Hepatocyte (in vitro differentiated cells): ENCODE data around the gene ESX1. TPM values are rescaled to one million over a fixed set of nuclear protein-coding genes. Genes with fewer than 3 reads are reported as not detected.

Experiments
- DNase-seq: peaks from one replicate; pipeline ENCODE4 v3.0.0-alpha.2; 2016; ENCODE audit warnings: low spot score
- H2AFZ ChIP-seq: fragments of 200-600 bp; sonication (generic); 2 replicates; pipeline ENCODE4 v1.6.0; 2016; ENCODE audit warnings: antibody characterized with exemption, mild to moderate bottlenecking
- H3K27ac ChIP-seq: fragments of 200-600 bp; sonication (generic); 2 replicates; pipeline ENCODE4 v1.5.1; 2016; ENCODE audit warnings: mild to moderate bottlenecking
- H3K27me3 ChIP-seq: fragments of 200-600 bp; sonication (generic); 2 replicates; pipeline ENCODE4 v1.6.1; 2016
- H3K36me3 ChIP-seq: fragments of 200-600 bp; sonication (generic); replicated peaks from 2 replicates; pipeline ENCODE4 v1.5.1; 2016; ENCODE audit warnings: low read depth; ENCODE audit not compliant: insufficient read depth
- H3K4me1 ChIP-seq: fragments of 200-600 bp; sonication (generic); 2 replicates; pipeline ENCODE4 v1.5.1; 2016; ENCODE audit warnings: mild to moderate bottlenecking, moderate library complexity; ENCODE audit not compliant: insufficient read depth
- H3K4me2 ChIP-seq: fragments of 200-600 bp; sonication (generic); 2 replicates; pipeline ENCODE4 v1.6.0; 2016
- H3K4me3 ChIP-seq: fragments of 200-600 bp; sonication (generic); 2 replicates; pipeline ENCODE4 v1.5.1; 2016; ENCODE audit warnings: mild to moderate bottlenecking
- H3K79me2 ChIP-seq: fragments of 200-600 bp; sonication (generic); 2 replicates; pipeline ENCODE4 v1.6.0; 2017; ENCODE audit warnings: mild to moderate bottlenecking
- H3K9me2 ChIP-seq: fragments of 200-600 bp; sonication (generic); replicated peaks from 2 replicates; pipeline ENCODE4 v1.6.0; 2017; ENCODE audit warnings: mild to moderate bottlenecking; ENCODE audit not compliant: insufficient read depth
- H3K9me3 ChIP-seq: fragments of 200-600 bp; sonication (generic); 2 replicates; pipeline ENCODE4 v1.5.1; 2016; ENCODE audit warnings: low read depth, mild to moderate bottlenecking
- H4K20me1 ChIP-seq: fragments of 200-600 bp; sonication (generic); 2 replicates; pipeline ENCODE4 v1.6.0; 2016; ENCODE audit warnings: mild to moderate bottlenecking; ENCODE audit not compliant: insufficient read depth, poor library complexity, severe bottlenecking
- EZH2 ChIP-seq: fragments of 200-600 bp; sonication (generic); IDR thresholded peaks from 2 replicates; pipeline ENCODE4 v1.6.1; 2016; ENCODE audit warnings: antibody characterized with exemption, mild to moderate bottlenecking, borderline replicate concordance
- EZH2phosphoT487 ChIP-seq: fragments of 200-600 bp; sonication (generic); IDR thresholded peaks from one replicate; pipeline ENCODE4 v1.6.1; 2018; ENCODE audit warnings: antibody characterized with exemption, mild to moderate bottlenecking, low read depth, moderate library complexity; ENCODE audit not compliant: unreplicated experiment, severe bottlenecking
- WGBS: methylation state at CpG from one replicate; pipeline ENCODE4 v1.1.6; 2016; ENCODE audit warnings: low lambda C conversion rate; ENCODE audit errors: missing lambda C conversion rate; 5-methylcytosine and 5-hydroxymethylcytosine counted together
- polyA plus RNA-seq: library from polyadenylated mRNA; unstranded; fragments of >200 nt; fragmentation: Nextera tagmentation; extraction: Ambion mirVana; gene quantifications from 2 replicates; pipeline ENCODE4 v1.2.1, GENCODE V29; 2016
- total RNA-seq: library from RNA; depleted of rRNA; stranded (reverse); fragments of >200 nt; gene quantifications from 2 replicates; pipeline ENCODE4 v1.2.3, GENCODE V29; 2014
- TF ChIP-seq, protein P1 (sequence below): fragments of 200-600 bp; sonication (generic); IDR thresholded peaks from 2 replicates; pipeline ENCODE4 v1.5.1; 2016; ENCODE audit warnings: antibody characterized with exemption, mild to moderate bottlenecking; ENCODE audit not compliant: poor library complexity

The ESX1 gene
- total and polyA plus RNA-seq, 2 experiments from 2014 or later = not detected

DNA sequence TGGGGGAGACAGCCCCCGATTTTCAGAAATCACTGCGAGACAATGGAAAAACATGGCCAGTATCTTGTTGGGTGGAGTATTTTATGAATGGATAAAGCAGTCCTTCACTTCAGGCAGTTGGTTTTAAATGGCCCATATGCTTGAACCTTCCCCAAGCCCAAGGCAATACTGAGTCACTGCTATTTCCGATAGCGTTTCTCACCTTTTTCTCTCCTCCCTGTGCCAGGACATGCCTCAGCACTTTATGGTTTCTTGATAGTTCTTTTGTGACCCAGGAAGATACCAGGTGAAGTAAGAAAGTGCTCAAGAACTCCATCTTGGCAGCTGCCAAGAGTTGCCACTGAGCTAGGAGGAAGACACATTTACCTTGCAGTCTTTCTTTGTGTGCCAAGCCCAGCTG lies 26.8 kb upstream of the ESX1 start:
- H3K27me3 ChIP-seq = no peaks in the 10 kb centered on the region
- H3K36me3 ChIP-seq = no peaks in the 10 kb centered on the region
- no peak overlapping the region for H2AFZ ChIP-seq
- WGBS = 84% methylated on average over 4 of the region's 4 CpGs
- TF ChIP-seq, protein P1, sequence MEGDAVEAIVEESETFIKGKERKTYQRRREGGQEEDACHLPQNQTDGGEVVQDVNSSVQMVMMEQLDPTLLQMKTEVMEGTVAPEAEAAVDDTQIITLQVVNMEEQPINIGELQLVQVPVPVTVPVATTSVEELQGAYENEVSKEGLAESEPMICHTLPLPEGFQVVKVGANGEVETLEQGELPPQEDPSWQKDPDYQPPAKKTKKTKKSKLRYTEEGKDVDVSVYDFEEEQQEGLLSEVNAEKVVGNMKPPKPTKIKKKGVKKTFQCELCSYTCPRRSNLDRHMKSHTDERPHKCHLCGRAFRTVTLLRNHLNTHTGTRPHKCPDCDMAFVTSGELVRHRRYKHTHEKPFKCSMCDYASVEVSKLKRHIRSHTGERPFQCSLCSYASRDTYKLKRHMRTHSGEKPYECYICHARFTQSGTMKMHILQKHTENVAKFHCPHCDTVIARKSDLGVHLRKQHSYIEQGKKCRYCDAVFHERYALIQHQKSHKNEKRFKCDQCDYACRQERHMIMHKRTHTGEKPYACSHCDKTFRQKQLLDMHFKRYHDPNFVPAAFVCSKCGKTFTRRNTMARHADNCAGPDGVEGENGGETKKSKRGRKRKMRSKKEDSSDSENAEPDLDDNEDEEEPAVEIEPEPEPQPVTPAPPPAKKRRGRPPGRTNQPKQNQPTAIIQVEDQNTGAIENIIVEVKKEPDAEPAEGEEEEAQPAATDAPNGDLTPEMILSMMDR = no peak
- TF ChIP-seq EZH2phosphoT487 = no peak
- no peak for TF ChIP-seq EZH2
- H3K9me3 ChIP-seq = no peaks in the 10 kb centered on the region
- H4K20me1 ChIP-seq = no peaks in the 10 kb centered on the region
- no peak overlapping the region for H3K4me2 ChIP-seq
- no peak for DNase-seq
- no peaks in the 10 kb centered on the region for H3K4me1 ChIP-seq
- H3K27ac ChIP-seq = no peak overlapping the region
- no peaks in the 10 kb centered on the region for H3K9me2 ChIP-seq
- H3K4me3 ChIP-seq = no peak overlapping the region
- H3K79me2 ChIP-seq = no peaks in the 10 kb centered on the region

- H3K9me2 ChIP-seq = no peaks in the 10 kb centered on the region
- no peaks in the 10 kb centered on the region for H3K27me3 ChIP-seq
- no peaks in the 10 kb centered on the region for H3K9me3 ChIP-seq
- H3K4me2 ChIP-seq = no peak overlapping the region
- no peaks in the 10 kb centered on the region for H3K36me3 ChIP-seq
- no peaks in the 10 kb centered on the region for H3K79me2 ChIP-seq
- no peaks in the 10 kb centered on the region for H4K20me1 ChIP-seq
- H3K27ac ChIP-seq = no peak overlapping the region
- no peak for DNase-seq
- 78% methylated on average over 5 of the region's 5 CpGs for WGBS
- TF ChIP-seq EZH2phosphoT487 (no peak), EZH2 (no peak)
- TF ChIP-seq, protein P1 = no peak
- no peaks in the 10 kb centered on the region for H3K4me1 ChIP-seq
- no peak overlapping the region for H2AFZ ChIP-seq
- H3K4me3 ChIP-seq = no peak overlapping the region
These were observed 25.9 kb upstream of the ESX1 start for GRCh38 chrX:104280609-104281008.

GRCh38 chrX:104270916-104271512 lies 16.3 kb upstream of the ESX1 start:
- Histone ChIP-seq H3K27ac (no peak overlapping the region), H3K4me2 (peak overlapping the region; percentile 62), H3K27me3 (peaks cover 7% of the 10 kb centered on the region), H4K20me1 (no peaks in the 10 kb centered on the region), H3K36me3 (no peaks in the 10 kb centered on the region), H2AFZ (no peak overlapping the region), H3K9me3 (no peaks in the 10 kb centered on the region), H3K4me1 (no peaks in the 10 kb centered on the region), H3K79me2 (no peaks in the 10 kb centered on the region), H3K4me3 (no peak overlapping the region), H3K9me2 (no peaks in the 10 kb centered on the region)
- WGBS = 18% methylated on average over 7 of the region's 7 CpGs
- DNase-seq = peak; percentile 38
- no peak for TF ChIP-seq EZH2
- TF ChIP-seq, protein P1 = peak; percentile 54
- TF ChIP-seq EZH2phosphoT487 = no peak
